Measurements from ENCODE around the gene STAG1.
"Not testable (repeated sequence)": the region's sequence is repeated elsewhere in the genome, so short reads cannot be mapped to it uniquely, and the experiment has no call there.

GRCh38 chr3:136334726-136335125, 417.5 kb downstream of the STAG1 start:
- TF ChIP-seq, protein P1, sequence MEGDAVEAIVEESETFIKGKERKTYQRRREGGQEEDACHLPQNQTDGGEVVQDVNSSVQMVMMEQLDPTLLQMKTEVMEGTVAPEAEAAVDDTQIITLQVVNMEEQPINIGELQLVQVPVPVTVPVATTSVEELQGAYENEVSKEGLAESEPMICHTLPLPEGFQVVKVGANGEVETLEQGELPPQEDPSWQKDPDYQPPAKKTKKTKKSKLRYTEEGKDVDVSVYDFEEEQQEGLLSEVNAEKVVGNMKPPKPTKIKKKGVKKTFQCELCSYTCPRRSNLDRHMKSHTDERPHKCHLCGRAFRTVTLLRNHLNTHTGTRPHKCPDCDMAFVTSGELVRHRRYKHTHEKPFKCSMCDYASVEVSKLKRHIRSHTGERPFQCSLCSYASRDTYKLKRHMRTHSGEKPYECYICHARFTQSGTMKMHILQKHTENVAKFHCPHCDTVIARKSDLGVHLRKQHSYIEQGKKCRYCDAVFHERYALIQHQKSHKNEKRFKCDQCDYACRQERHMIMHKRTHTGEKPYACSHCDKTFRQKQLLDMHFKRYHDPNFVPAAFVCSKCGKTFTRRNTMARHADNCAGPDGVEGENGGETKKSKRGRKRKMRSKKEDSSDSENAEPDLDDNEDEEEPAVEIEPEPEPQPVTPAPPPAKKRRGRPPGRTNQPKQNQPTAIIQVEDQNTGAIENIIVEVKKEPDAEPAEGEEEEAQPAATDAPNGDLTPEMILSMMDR (conservative IDR thresholded peaks at IDR 0.05 in 1 of 2, IDR thresholded peaks at IDR 0.05 in 1 of 2; ENCODE audit: extremely low read depth in 1 of 2, insufficient read depth in 1 of 2, low read depth in 1 of 2, low read length in 2 of 2) = not testable (repeated sequence)
- not testable (repeated sequence) for TF ChIP-seq EZH2 (IDR thresholded peaks at IDR 0.05; ENCODE audit: borderline replicate concordance, low read length)

Measured in mammary epithelial cell (primary cell).